NCI-H1694 treated with DMSO at 0.1 percent for 48 hours (cell line): ENCODE measurements around the gene IL12A.

Experiments
- DNase-seq: peaks from one replicate; lab custom pipeline; 2025; lab: John Stamatoyannopoulos, UW

IL12A gene

DNA sequence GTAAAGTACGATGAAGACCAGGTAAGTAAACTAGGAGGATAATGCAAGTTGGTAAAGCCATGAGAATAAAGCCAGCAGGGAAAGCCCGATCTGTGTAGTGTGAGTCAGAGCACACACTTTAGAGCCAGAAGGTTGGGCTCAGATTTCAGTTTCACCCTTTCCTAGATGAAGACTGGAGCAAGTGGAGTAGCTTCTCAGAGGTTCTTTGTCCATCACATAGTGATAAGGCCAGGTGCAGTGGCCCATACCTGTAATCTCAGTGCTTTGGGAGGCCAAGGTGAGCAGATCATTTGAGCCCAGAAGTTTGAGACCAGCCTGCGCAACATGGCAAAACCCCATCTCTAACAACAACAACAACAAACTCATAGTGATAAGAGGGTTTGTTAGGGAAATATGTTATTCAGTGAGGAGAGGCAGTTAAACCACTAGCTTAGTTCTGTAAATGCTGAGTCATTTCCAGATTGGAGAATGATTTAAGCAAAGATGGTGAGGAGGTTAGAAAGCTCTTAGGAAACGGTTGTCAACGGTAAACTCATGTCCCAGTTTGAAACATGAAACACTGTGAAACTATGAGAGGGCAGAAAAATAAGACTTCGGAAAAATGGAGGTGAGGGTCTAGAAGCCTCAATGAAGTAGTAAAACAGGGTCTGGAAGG lies 39.0 kb downstream of the IL12A start:
- DNase-seq = no peak

DNA sequence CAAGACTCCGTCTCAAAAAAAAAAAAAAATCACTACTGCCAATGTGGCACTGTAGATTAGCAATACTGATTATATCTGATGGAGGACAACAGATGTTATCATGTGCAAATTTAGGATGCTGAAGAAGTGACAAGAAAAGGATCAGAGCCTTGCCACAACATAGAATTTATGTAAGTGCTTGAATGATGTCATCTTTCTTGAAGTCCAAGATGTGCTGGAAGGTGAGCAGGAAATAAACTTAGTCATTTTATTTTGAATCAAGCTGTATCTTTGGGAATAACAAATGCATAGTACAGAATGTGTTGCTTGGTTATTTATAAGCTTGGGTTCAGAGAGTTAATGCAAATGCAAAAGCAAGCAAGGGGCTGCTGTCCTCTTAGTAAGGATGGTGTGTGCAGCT lies 47.1 kb downstream of the IL12A start:
- DNase-seq = no peak

GRCh38 chr3:160038862-160039562 lies 50.4 kb downstream of the IL12A start:
- DNase-seq = no peak

GRCh38 chr3:160040181-160040580 lies 51.5 kb downstream of the IL12A start:
- no peak for DNase-seq

DNA sequence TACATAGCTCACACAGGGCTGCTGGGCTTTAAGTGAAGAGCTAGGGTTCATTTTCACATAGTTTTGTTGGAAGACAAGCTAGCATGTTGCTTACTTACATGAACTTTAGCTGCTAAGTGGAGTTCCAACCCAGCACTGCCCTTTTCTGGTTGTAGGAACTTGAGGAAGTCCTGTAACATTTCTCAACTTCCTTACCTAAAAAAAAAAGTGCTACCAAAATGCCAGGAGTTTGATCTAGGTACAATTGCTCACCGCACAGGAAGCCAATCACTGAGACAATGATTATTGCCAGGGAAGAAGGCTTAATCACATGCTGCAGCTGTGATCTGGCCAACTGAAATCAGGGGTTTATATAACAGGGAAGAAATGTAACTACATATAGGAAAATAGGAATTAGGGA lies 52.8 kb downstream of the IL12A start:
- no peak for DNase-seq

DNA sequence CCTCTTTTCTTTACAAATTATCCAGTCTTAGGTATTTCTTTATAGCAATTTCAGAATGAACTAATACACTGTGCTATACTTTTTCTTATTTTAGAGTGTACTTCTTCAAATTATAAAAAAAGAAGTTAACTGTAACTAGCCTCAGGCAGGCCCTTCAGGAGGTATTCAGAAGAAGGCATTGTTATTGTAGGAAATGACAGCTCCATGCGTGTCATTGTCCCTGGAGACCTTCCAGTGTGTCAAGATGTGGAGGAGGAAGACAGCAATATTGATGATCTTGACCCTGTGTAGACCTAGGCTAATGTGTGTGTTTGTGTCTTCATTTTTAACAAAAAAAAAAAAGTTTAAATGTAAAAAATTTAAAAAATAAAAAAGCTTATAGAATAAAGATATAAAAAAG lies 55.5 kb downstream of the IL12A start:
- no peak for DNase-seq
